Stimulated activated CD4-positive, alpha-beta T cell treated with anti-CD3 and anti-CD28 coated beads, Interleukin-12 subunit alpha, Interleukin-12 subunit beta, amount 100 ng/mL, for 4 hours (primary cell): ENCODE measurements around the gene E2F6.

Experiments
- DNase-seq: peaks from one replicate; pipeline ENCODE4 v3.0.0-alpha.2; 2020

E2F6 gene

GRCh38 chr2:11492720-11493119, 26.8 kb upstream of the E2F6 start:
- no peak for DNase-seq

- DNase-seq: no peak
Measured at GRCh38 chr2:11492244-11492643, 26.3 kb upstream of the E2F6 start.

GRCh38 chr2:11491348-11491933, 25.5 kb upstream of the E2F6 start:
- no peak for DNase-seq

- no peak for DNase-seq
Measured at GRCh38 chr2:11490194-11490593, 24.2 kb upstream of the E2F6 start.

GRCh38 chr2:11488809-11489208, 22.8 kb upstream of the E2F6 start:
- DNase-seq: no peak

- no peak for DNase-seq
Measured at GRCh38 chr2:11483806-11484617, 18.1 kb upstream of the E2F6 start.

- DNase-seq: no peak
Measured at GRCh38 chr2:11482473-11483035, 16.6 kb upstream of the E2F6 start.

GRCh38 chr2:11481789-11482472, 16.0 kb upstream of the E2F6 start:
- no peak for DNase-seq

- DNase-seq: no peak
Measured at GRCh38 chr2:11481426-11481788, 15.4 kb upstream of the E2F6 start.

- no peak for DNase-seq
Measured at GRCh38 chr2:11480859-11481258, 14.9 kb upstream of the E2F6 start.

- DNase-seq: no peak
Measured at GRCh38 chr2:11480406-11480805, 14.4 kb upstream of the E2F6 start.

GRCh38 chr2:11478899-11479605, 13.1 kb upstream of the E2F6 start:
- DNase-seq: no peak

- peak; percentile 86 for DNase-seq
Measured at GRCh38 chr2:11477994-11478393, 12.0 kb upstream of the E2F6 start.

- no peak for DNase-seq
Measured at GRCh38 chr2:11473659-11474433, 7.9 kb upstream of the E2F6 start.

- DNase-seq: no peak
Measured at GRCh38 chr2:11467749-11468148, 1.8 kb upstream of the E2F6 start.

- no peak for DNase-seq
Measured at GRCh38 chr2:11467129-11467649, 1.2 kb upstream of the E2F6 start.

GRCh38 chr2:11466307-11467128, 557 bp upstream of the E2F6 start:
- DNase-seq: no peak

GRCh38 chr2:11465110-11465484, 864 bp downstream of the E2F6 start:
- no peak for DNase-seq

- no peak for DNase-seq
Measured at GRCh38 chr2:11459816-11460215, 6.1 kb downstream of the E2F6 start.

GRCh38 chr2:11458753-11459152, 7.2 kb downstream of the E2F6 start:
- no peak for DNase-seq

GRCh38 chr2:11457935-11458334, 8.0 kb downstream of the E2F6 start:
- no peak for DNase-seq
